SK-N-SH (cell line): ENCODE data around the gene MAB21L3. TPM values are rescaled to one million over a fixed set of nuclear protein-coding genes. Genes with fewer than 3 reads are reported as not detected.

Source experiments
- CTCF ChIA-PET: fragments of 300-600, 350-600 bp; formaldehyde crosslinking; extraction: SDS; loops from one replicate; lab custom pipeline; 2021; lab: Yijun Ruan, JAX
- POLR2A ChIA-PET: fragments of 350-600 bp; sonication (Branson Sonifier 250); formaldehyde crosslinking; extraction: SDS; loops from one replicate; lab custom pipeline; 2020; ENCODE audit warnings: antibody characterized with exemption, inconsistent platforms; lab: Yijun Ruan, JAX
- DNase-seq: peaks from one replicate; pipeline ENCODE4 v3.0.0; 2012
- H2AFZ ChIP-seq: fragments of 200-600 bp; sonication (generic); 2 replicates; pipeline ENCODE4 v1.8.1; 2016; ENCODE audit warnings: antibody characterized with exemption, mild to moderate bottlenecking, low read depth
- H3F3A ChIP-seq: fragments of 200-600 bp; sonication (generic); replicated peaks from 2 replicates; pipeline ENCODE3; 2016; ENCODE audit warnings: antibody characterized with exemption, mild to moderate bottlenecking; ENCODE audit not compliant: insufficient read depth
- H3K27ac ChIP-seq, 2 experiments: fragments of 200-500 bp in 1 of 2; fragments of 200-600 bp in 1 of 2; sonication (Bioruptor generic) in 1 of 2; sonication (generic), shearing (Covaris generic) in 1 of 2; 2 replicates each; pipeline versions ENCODE4 v1.5.1 to v1.6.1; 2014 to 2016; ENCODE audit warnings: low read depth in 2 of 2, inconsistent platforms in 1 of 2, low read length in 1 of 2, mild to moderate bottlenecking in 1 of 2, mixed read lengths in 1 of 2
- H3K27me3 ChIP-seq: fragments of 200-600 bp; sonication (generic), shearing (Covaris generic); 2 replicates; pipeline ENCODE4 v1.6.1; 2016; ENCODE audit warnings: mixed run types; ENCODE audit not compliant: insufficient read depth
- H3K36me3 ChIP-seq, 2 experiments: fragments of 200-500 bp in 1 of 2; fragments of 200-600 bp in 1 of 2; sonication (Bioruptor generic) in 1 of 2; sonication (generic) in 1 of 2; replicated peaks in 1 of 2; 2 replicates each; pipeline versions ENCODE3 to v1.5.1; 2014 to 2016; ENCODE audit warnings: low read length in 1 of 2, mild to moderate bottlenecking in 1 of 2; ENCODE audit not compliant: insufficient read depth in 2 of 2, control insufficient read depth in 1 of 2
- H3K4me1 ChIP-seq, 2 experiments: fragments of 200-500 bp in 1 of 2; fragments of 200-600 bp in 1 of 2; sonication (Bioruptor generic) in 1 of 2; sonication (generic), shearing (Covaris generic) in 1 of 2; 2 replicates each; pipeline versions ENCODE4 v1.5.1 to v1.6.1; 2014 to 2016; ENCODE audit warnings: low read depth in 1 of 2, low read length in 1 of 2, mixed run types in 1 of 2; ENCODE audit not compliant: insufficient read depth in 2 of 2, control insufficient read depth in 1 of 2
- H3K4me2 ChIP-seq: fragments of 200-600 bp; sonication (generic), shearing (Covaris generic); 2 replicates; pipeline ENCODE4 v1.6.1; 2017; ENCODE audit warnings: mixed run types
- H3K4me3 ChIP-seq, 2 experiments: fragments of 200-500 bp in 1 of 2; fragments of 200-600 bp in 1 of 2; sonication (Bioruptor generic) in 1 of 2; sonication (generic), shearing (Covaris generic) in 1 of 2; 2 replicates each; pipeline versions ENCODE4 v1.5.1 to v1.8.1; 2014 to 2016; ENCODE audit warnings: low read depth in 2 of 2, inconsistent platforms in 1 of 2, low read length in 1 of 2, mild to moderate bottlenecking in 1 of 2, mixed read lengths in 1 of 2, moderate library complexity in 1 of 2
- H3K79me2 ChIP-seq: fragments of 200-600 bp; sonication (generic); 2 replicates; pipeline ENCODE4 v1.8.1; 2017; ENCODE audit warnings: mild to moderate bottlenecking; ENCODE audit not compliant: insufficient read depth
- H3K9ac ChIP-seq: fragments of 200-600 bp; sonication (generic); 2 replicates; pipeline ENCODE4 v1.6.1; 2017; ENCODE audit warnings: mixed run types
- H3K9me2 ChIP-seq: fragments of 200-600 bp; sonication (generic); 2 replicates; pipeline ENCODE4 v1.6.1; 2017; ENCODE audit warnings: mixed run types
- H3K9me3 ChIP-seq: fragments of 200-600 bp; sonication (generic); 2 replicates; pipeline ENCODE4 v1.6.1; 2017; ENCODE audit warnings: mixed run types, mild to moderate bottlenecking, moderate library complexity
- H4K20me1 ChIP-seq: fragments of 200-600 bp; sonication (generic); 2 replicates; pipeline ENCODE4 v1.6.1; 2017; ENCODE audit warnings: mild to moderate bottlenecking, mixed run types; ENCODE audit not compliant: insufficient read depth
- CHD2 ChIP-seq: fragments of 150-350 bp; IDR thresholded peaks from 2 replicates; pipeline ENCODE4 v1.6.1; 2018; ENCODE audit warnings: low read length; ENCODE audit not compliant: partially characterized antibody
- ELF1 ChIP-seq: IDR thresholded peaks from 2 replicates; pipeline ENCODE4 v1.4.0; 2012
- EP300 ChIP-seq, 2 experiments: IDR thresholded peaks; 2 replicates each; pipeline versions ENCODE4 v1.4.0 to v1.6.1; 2012; ENCODE audit warnings: borderline replicate concordance in 1 of 2, low read depth in 1 of 2, low read length in 1 of 2
- FOSL2 ChIP-seq: IDR thresholded peaks from 2 replicates; pipeline ENCODE4 v1.4.0; 2012; ENCODE audit warnings: low read depth, mild to moderate bottlenecking, moderate library complexity, borderline replicate concordance
- FOXJ3 ChIP-seq: sonication (generic); formaldehyde crosslinking; IDR thresholded peaks from 2 replicates; pipeline ENCODE4 v1.5.1; 2020; ENCODE audit warnings: mild to moderate bottlenecking, missing genetic modification reagents
- JUND ChIP-seq: IDR thresholded peaks from 2 replicates; pipeline ENCODE4 v1.4.0; 2012
- MXI1 ChIP-seq: IDR thresholded peaks from 2 replicates; pipeline ENCODE4 v1.6.1; 2012; ENCODE audit warnings: mild to moderate bottlenecking, low read depth, low read length, improper control_type of control experiment
- NFIC ChIP-seq: IDR thresholded peaks from 2 replicates; pipeline ENCODE4 v1.4.0; 2012; ENCODE audit warnings: borderline replicate concordance
- RCOR1 ChIP-seq: fragments of 150-350 bp; IDR thresholded peaks from 2 replicates; pipeline ENCODE4 v1.6.1; 2017; ENCODE audit warnings: antibody characterized with exemption, low read length
- RFX5 ChIP-seq: IDR thresholded peaks from 2 replicates; pipeline ENCODE4 v1.6.1; 2012; ENCODE audit warnings: mild to moderate bottlenecking, improper control_type of control experiment, low read length
- TAF1 ChIP-seq: IDR thresholded peaks from 2 replicates; pipeline ENCODE4 v1.6.1; 2012; ENCODE audit warnings: low read depth, mild to moderate bottlenecking, low read length, moderate library complexity, borderline replicate concordance
- TCF12 ChIP-seq: IDR thresholded peaks from 2 replicates; pipeline ENCODE4 v1.4.0; 2012
- TEAD4 ChIP-seq: IDR thresholded peaks from 2 replicates; pipeline ENCODE4 v1.4.0; 2012; ENCODE audit warnings: mild to moderate bottlenecking, borderline replicate concordance; ENCODE audit not compliant: insufficient read depth
- WGBS: methylation state at CpG from one replicate; pipeline ENCODE4 v1.1.6; 2017; ENCODE audit warnings: low lambda C conversion rate; 5-methylcytosine and 5-hydroxymethylcytosine counted together
- polyA plus RNA-seq, 3 experiments: library from polyadenylated mRNA; depleted of rRNA; stranded (reverse); fragments of >200 nt; gene quantifications; 2 replicates each; pipeline ENCODE4 v1.2.3, GENCODE V29; 2012
- TF ChIP-seq, protein P1 (sequence below): IDR thresholded peaks from 2 replicates; pipeline ENCODE4 v1.4.0; 2012; ENCODE audit warnings: low read depth, borderline replicate concordance
- TF ChIP-seq, protein P2 (sequence below): IDR thresholded peaks from 2 replicates; pipeline ENCODE4; 2012
- TF ChIP-seq, protein P3 (sequence below): IDR thresholded peaks from 2 replicates; pipeline ENCODE4 v1.4.0; 2012; ENCODE audit warnings: low read depth

The MAB21L3 gene
- polyA plus RNA-seq, 1 of the 3 experiments (the other 2 are of a cell fraction) = not detected

GRCh38 chr1:116125758-116126157 lies 14.6 kb downstream of the MAB21L3 start:
- ChIA-PET CTCF (interaction anchor here (1.3 to 6.1 kb wide), 4 partner anchors 13 to 365 kb away, joined by 3 to 42 read pairs (median 22); no protein-coding TSS in a partner anchor), POLR2A (no interaction called here)
- Histone ChIP-seq H3K27ac (peak overlapping the region in 1 of 2 experiments; percentile 58; a peak in 2 of 4 replicates), H3K9me2 (no peaks in the 10 kb centered on the region), H3K36me3 (no peaks in the 10 kb centered on the region), H3K27me3 (0 out of 2 replicates have a peak, but pooled peaks cover 6% of the 10 kb centered on the region), H3K9ac (no peak overlapping the region), H3K9me3 (no peaks in the 10 kb centered on the region), H4K20me1 (no peaks in the 10 kb centered on the region), H3F3A (peaks cover 5% of the 10 kb centered on the region), H2AFZ (no peak overlapping the region), H3K79me2 (no peaks in the 10 kb centered on the region), H3K4me2 (no peak overlapping the region), H3K4me1 (peaks cover 0 to 12% of the 10 kb centered on the region in 2 experiments; a peak in 2 of 4 replicates), H3K4me3 (no peak overlapping the region)
- 11% methylated on average over 5 of the region's 5 CpGs for WGBS
- DNase-seq = peak; percentile 58
- TF ChIP-seq RFX5 (no peak), CHD2 (no peak), RCOR1 (peak; percentile 49; the same call in 1 of the 2 replicates), JUND (no peak), TAF1 (no peak), FOXJ3 (CRISPR knock-in tag) (no peak), TCF12 (no peak), ELF1 (no peak), EP300 (IDR thresholded peaks at IDR 0.05; ENCODE audit: borderline replicate concordance in 1 of 2, low read depth in 1 of 2, low read length in 1 of 2) (peak in 1 of 2 experiments; percentile 45; a peak in 2 of 4 replicates), TEAD4 (no peak), FOSL2 (no peak), NFIC (no peak)
- TF ChIP-seq, protein P1, sequence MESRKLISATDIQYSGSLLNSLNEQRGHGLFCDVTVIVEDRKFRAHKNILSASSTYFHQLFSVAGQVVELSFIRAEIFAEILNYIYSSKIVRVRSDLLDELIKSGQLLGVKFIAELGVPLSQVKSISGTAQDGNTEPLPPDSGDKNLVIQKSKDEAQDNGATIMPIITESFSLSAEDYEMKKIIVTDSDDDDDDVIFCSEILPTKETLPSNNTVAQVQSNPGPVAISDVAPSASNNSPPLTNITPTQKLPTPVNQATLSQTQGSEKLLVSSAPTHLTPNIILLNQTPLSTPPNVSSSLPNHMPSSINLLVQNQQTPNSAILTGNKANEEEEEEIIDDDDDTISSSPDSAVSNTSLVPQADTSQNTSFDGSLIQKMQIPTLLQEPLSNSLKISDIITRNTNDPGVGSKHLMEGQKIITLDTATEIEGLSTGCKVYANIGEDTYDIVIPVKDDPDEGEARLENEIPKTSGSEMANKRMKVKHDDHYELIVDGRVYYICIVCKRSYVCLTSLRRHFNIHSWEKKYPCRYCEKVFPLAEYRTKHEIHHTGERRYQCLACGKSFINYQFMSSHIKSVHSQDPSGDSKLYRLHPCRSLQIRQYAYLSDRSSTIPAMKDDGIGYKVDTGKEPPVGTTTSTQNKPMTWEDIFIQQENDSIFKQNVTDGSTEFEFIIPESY = no peak
- TF ChIP-seq, protein P2, sequence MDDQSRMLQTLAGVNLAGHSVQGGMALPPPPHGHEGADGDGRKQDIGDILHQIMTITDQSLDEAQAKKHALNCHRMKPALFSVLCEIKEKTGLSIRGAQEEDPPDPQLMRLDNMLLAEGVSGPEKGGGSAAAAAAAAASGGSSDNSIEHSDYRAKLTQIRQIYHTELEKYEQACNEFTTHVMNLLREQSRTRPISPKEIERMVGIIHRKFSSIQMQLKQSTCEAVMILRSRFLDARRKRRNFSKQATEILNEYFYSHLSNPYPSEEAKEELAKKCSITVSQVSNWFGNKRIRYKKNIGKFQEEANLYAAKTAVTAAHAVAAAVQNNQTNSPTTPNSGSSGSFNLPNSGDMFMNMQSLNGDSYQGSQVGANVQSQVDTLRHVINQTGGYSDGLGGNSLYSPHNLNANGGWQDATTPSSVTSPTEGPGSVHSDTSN = no peak

DNA sequence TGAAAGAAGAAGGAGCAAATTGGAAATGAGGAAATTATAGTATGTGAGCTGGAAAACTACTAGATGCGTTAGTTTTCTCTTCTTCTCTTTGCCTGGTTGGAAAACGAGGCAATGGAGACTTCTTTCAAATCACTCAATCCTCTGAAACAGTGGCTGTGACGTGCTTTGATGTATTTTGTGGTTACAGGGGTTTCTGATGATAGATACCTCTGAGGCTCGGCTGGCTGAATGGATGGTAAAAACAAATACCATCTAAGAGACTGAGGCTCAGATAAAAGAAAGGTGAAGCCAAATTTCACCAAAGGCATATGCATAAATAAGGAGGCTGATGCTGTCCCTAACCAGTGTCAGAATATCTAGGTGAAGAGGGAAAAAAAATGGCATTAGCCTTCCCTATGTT lies 15.1 kb downstream of the MAB21L3 start:
- Histone ChIP-seq H3K9ac (no peak overlapping the region), H3K9me3 (no peaks in the 10 kb centered on the region), H3K79me2 (no peaks in the 10 kb centered on the region), H3K27ac (peak overlapping the region in 1 of 2 experiments; percentile 58; a peak in 1 of 4 replicates), H3K27me3 (0 out of 2 replicates have a peak, but pooled peaks cover 6% of the 10 kb centered on the region), H2AFZ (no peak overlapping the region), H3K4me2 (no peak overlapping the region), H3K4me1 (peaks cover 0 to 12% of the 10 kb centered on the region in 2 experiments; a peak in 2 of 4 replicates), H3F3A (peaks cover 5% of the 10 kb centered on the region), H4K20me1 (no peaks in the 10 kb centered on the region), H3K36me3 (no peaks in the 10 kb centered on the region)
- DNase-seq = no peak
- CTCF ChIA-PET = interaction anchor here (1.8 to 6.1 kb wide), 3 partner anchors 13 to 359 kb away, joined by 13 to 42 read pairs (median 41); no protein-coding TSS in a partner anchor
- WGBS = 33% methylated on average over 4 of the region's 4 CpGs
- POLR2A ChIA-PET = no interaction called here
- TF ChIP-seq JUND = no peak
- TF ChIP-seq, protein P3, sequence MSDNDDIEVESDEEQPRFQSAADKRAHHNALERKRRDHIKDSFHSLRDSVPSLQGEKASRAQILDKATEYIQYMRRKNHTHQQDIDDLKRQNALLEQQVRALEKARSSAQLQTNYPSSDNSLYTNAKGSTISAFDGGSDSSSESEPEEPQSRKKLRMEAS = no peak
- no peak for TF ChIP-seq TCF12
- TF ChIP-seq, protein P2 = no peak
- TF ChIP-seq CHD2 = no peak
- no peak for TF ChIP-seq MXI1
- no peak for TF ChIP-seq RCOR1
- TF ChIP-seq FOXJ3 (CRISPR knock-in tag) = no peak
- TF ChIP-seq, all 33 proteins: peak for 0
- no peak overlapping the region for H3K4me3 ChIP-seq
- no peaks in the 10 kb centered on the region for H3K9me2 ChIP-seq
